MCF 10A (cell line): ENCODE data around the gene FOXL2. TPM values are rescaled to one million over a fixed set of nuclear protein-coding genes. Genes with fewer than 3 reads are reported as not detected.

Experiments
- BruUV-seq: library from RNA; stranded (reverse); fragments of 400-500 nt; replicated peaks from 2 replicates; lab custom pipeline; 2021; lab: Mats Ljungman, UMichigan
- CTCF ChIA-PET: fragments of 300-600 bp; sonication (Branson Sonifier 250); formaldehyde crosslinking; extraction: SDS; loops from one replicate; lab custom pipeline; 2021; ENCODE audit warnings: antibody characterized with exemption, inconsistent platforms; lab: Yijun Ruan, JAX
- POLR2A ChIA-PET: fragments of 300-600, 350-650 bp; sonication (Branson Sonifier 250); formaldehyde crosslinking; extraction: SDS; loops from one replicate; lab custom pipeline; 2020; ENCODE audit warnings: antibody characterized with exemption, inconsistent platforms; lab: Yijun Ruan, JAX
- DNase-seq: peaks from one replicate; pipeline ENCODE4 v3.0.0-alpha.2; 2018; ENCODE audit not compliant: unreplicated experiment
- H3K27ac Mint-ChIP-seq: one replicate; pipeline ENCODE4 v1.8.0; 2022; ENCODE audit warnings: mild to moderate bottlenecking, low read depth, mixed read lengths; ENCODE audit not compliant: unreplicated experiment
- H3K27me3 Mint-ChIP-seq: one replicate; pipeline ENCODE4 v1.8.0; 2022; ENCODE audit warnings: mixed read lengths; ENCODE audit not compliant: insufficient read depth, unreplicated experiment
- H3K36me3 Mint-ChIP-seq: one replicate; pipeline ENCODE4 v1.8.0; 2022; ENCODE audit warnings: mild to moderate bottlenecking, moderate library complexity, mixed read lengths; ENCODE audit not compliant: insufficient read depth, unreplicated experiment
- H3K4me1 Mint-ChIP-seq: one replicate; pipeline ENCODE4 v1.8.0; 2022; ENCODE audit warnings: mixed read lengths; ENCODE audit not compliant: insufficient read depth, unreplicated experiment
- H3K4me3 Mint-ChIP-seq: one replicate; pipeline ENCODE4 v1.8.0; 2022; ENCODE audit warnings: mild to moderate bottlenecking, moderate library complexity, mixed read lengths; ENCODE audit not compliant: unreplicated experiment
- H3K9me3 Mint-ChIP-seq: one replicate; pipeline ENCODE4 v1.8.0; 2022; ENCODE audit warnings: mixed read lengths; ENCODE audit not compliant: unreplicated experiment
- intact Hi-C: fragments of 100-400 bp; cut with micrococcal nuclease; formaldehyde crosslinking; loops from 2 replicates; pipeline ENCODE4 v1.14.1; 2022
- total RNA-seq: library from RNA; stranded (reverse); gene quantifications from 2 replicates; pipeline ENCODE4 v1.2.3, GENCODE V29; 2022
- TF ChIP-seq, protein P1 (sequence below): fragments of 200-600 bp; IDR thresholded peaks from one replicate; pipeline ENCODE4 v1.8.0; 2022; ENCODE audit warnings: antibody characterized with exemption, mild to moderate bottlenecking; ENCODE audit not compliant: unreplicated experiment

FOXL2 gene
- total RNA-seq, 1 experiment from 2014 or later, result 0.30 TPM

DNA sequence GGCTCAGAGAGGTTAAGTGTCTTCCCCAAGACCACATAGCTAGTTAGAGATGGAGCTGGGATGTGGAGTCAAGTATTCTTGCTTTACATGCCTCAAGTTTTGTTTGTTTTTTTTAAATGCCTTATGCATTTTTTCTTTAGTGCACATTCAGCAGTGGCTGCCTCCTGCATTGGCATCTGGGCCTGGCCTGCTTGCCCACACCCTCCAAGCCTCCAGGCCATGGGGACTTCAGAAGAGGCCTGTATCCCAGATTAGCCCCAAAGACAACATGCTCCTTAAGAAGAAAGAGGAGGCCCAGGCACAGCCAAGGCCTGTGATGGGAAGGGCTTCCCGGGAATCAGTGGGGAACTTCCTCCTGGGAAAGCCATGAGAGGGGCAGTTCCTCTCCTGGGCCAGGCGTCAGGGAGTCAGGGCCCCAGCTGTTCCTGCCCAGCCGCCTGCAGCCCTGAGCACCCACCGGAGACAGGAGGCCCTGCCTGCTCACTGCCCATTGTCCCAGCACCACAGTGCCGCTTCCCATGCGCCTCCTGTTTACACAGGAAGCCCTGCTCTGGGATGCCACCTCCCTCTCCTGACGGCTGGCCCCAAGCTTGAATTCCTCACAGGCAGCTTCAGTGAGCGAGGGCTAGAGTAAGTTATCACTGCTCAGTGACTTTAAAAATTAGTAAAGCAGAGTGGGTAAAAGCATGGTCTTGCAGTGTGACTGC is 16.1 kb upstream of the FOXL2 start:
- H3K27ac Mint-ChIP-seq, result no peak overlapping the region
- DNase-seq, result no peak
- H3K36me3 Mint-ChIP-seq, result no peaks in the 10 kb centered on the region
- ChIA-PET POLR2A (interaction anchor here (0.7 kb wide), 1 partner anchor 357 kb away, joined by 4 read pairs; no protein-coding TSS in a partner anchor), CTCF (interaction anchor here (1.1 kb wide), 1 partner anchor 47 kb away, joined by 3 read pairs; no protein-coding TSS in a partner anchor)
- no peak overlapping the region for H3K4me3 Mint-ChIP-seq
- H3K9me3 Mint-ChIP-seq, result no peaks in the 10 kb centered on the region
- TF ChIP-seq, protein P1, sequence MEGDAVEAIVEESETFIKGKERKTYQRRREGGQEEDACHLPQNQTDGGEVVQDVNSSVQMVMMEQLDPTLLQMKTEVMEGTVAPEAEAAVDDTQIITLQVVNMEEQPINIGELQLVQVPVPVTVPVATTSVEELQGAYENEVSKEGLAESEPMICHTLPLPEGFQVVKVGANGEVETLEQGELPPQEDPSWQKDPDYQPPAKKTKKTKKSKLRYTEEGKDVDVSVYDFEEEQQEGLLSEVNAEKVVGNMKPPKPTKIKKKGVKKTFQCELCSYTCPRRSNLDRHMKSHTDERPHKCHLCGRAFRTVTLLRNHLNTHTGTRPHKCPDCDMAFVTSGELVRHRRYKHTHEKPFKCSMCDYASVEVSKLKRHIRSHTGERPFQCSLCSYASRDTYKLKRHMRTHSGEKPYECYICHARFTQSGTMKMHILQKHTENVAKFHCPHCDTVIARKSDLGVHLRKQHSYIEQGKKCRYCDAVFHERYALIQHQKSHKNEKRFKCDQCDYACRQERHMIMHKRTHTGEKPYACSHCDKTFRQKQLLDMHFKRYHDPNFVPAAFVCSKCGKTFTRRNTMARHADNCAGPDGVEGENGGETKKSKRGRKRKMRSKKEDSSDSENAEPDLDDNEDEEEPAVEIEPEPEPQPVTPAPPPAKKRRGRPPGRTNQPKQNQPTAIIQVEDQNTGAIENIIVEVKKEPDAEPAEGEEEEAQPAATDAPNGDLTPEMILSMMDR, result no peak
- BruUV-seq, result no TSS peak
- no peaks in the 10 kb centered on the region for H3K4me1 Mint-ChIP-seq
- no peaks in the 10 kb centered on the region for H3K27me3 Mint-ChIP-seq
- intact Hi-C loops, result no loop called here

DNA sequence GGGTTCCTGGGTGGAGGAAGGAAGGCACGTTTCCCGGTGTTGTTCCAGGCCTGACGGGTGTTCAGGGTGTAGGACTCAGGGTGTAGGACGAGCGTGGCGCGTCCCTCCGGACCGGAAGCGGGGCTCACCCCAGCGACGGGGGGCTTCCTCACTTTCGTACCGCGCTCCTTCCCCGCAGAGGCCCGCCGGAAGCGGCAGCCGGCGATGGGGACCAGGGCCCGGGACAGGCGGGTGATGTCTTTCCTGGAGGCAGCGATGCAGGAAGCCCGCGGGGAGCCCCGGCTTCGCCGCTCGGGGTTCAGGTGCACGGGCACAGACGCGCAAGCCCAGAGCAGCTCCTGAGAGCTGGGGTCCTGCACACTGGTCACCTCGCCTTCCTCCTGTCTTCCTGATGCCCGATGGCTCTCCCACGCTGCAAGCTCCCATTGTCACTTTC is 13.5 kb upstream of the FOXL2 start:
- no peak overlapping the region for H3K4me3 Mint-ChIP-seq
- ChIA-PET CTCF (interaction anchor here (1.5 to 1.8 kb wide), 3 partner anchors 24 to 151 kb away, joined by 3 to 7 read pairs (median 3); no protein-coding TSS in a partner anchor), POLR2A (no interaction called here)
- no peaks in the 10 kb centered on the region for H3K4me1 Mint-ChIP-seq
- no peaks in the 10 kb centered on the region for H3K36me3 Mint-ChIP-seq
- intact Hi-C loops, result no loop called here
- H3K27ac Mint-ChIP-seq, result no peak overlapping the region
- BruUV-seq, result no TSS peak
- DNase-seq, result no peak
- no peaks in the 10 kb centered on the region for H3K9me3 Mint-ChIP-seq
- TF ChIP-seq, protein P1, result no peak
- peaks cover 9% of the 10 kb centered on the region for H3K27me3 Mint-ChIP-seq

DNA sequence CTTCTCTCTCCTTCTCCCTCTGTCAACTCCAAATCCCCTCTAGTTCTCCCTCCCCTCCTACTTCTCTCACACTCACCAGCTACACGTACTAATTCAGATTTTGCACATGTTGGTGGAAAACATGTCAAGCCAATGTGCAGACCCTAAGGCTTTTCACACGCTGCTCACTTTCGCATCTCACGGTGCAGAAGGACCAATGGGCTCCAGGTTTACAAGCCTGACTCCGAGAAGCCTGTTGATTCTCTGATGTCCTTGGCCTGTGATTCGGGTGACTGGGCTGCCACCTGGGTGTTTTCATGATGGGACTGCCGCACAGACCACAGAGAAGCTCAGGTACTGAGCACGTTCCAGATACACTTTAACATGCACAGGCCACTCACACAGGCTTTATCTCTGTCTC is 3.8 kb upstream of the FOXL2 start:
- no peaks in the 10 kb centered on the region for H3K4me1 Mint-ChIP-seq
- no TSS peak for BruUV-seq
- TF ChIP-seq, protein P1, result no peak
- no peaks in the 10 kb centered on the region for H3K9me3 Mint-ChIP-seq
- ChIA-PET CTCF (interaction anchor here (3.4 kb wide), 1 partner anchor 14 kb away, joined by 14 read pairs; no protein-coding TSS in a partner anchor), POLR2A (no interaction called here)
- no peak overlapping the region for H3K4me3 Mint-ChIP-seq
- no peak overlapping the region for H3K27ac Mint-ChIP-seq
- intact Hi-C loops, result no loop called here
- peaks cover 40% of the 10 kb centered on the region for H3K27me3 Mint-ChIP-seq
- DNase-seq, result no peak
- H3K36me3 Mint-ChIP-seq, result no peaks in the 10 kb centered on the region

DNA sequence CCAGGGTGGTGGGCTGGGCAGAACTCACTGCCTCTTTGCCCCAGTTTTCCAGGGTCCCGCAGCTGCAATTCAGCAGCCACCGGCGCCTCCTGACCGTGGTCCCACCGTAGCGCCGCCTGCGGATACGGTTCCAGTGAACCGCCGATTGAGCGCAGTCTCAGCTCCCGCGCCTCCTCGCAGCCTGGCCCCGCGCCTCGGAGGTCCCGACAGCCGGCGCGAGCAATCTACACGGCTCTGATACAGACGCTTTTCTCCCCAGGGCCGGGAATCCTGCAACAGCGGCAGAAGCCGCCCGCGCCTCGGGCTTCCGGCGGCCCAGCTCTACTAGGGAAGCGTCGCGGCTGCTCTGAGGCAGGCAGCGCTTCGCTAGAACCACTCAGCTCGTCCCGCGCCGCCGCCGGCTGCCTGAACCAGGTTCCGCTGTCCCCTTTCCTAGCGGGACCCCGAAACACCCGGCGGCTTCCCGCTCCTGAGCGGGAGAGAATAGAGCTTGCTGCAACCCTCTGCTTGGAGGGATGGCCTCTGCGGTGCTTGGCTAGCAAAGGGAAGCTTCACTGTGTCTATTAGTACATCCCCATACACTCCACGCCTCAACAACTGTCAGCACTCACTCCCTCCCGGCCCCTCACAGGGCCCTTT is 3.2 kb upstream of the FOXL2 start:
- BruUV-seq, result no TSS peak

More for the DNA sequence above, 3.2 kb upstream of the FOXL2 start:
- intact Hi-C loops, result no loop called here
- TF ChIP-seq, protein P1, result no peak
- ChIA-PET CTCF (interaction anchor here (3.4 kb wide), 1 partner anchor 14 kb away, joined by 14 read pairs; no protein-coding TSS in a partner anchor), POLR2A (no interaction called here)
- H3K27ac Mint-ChIP-seq, result no peak overlapping the region
- no peaks in the 10 kb centered on the region for H3K4me1 Mint-ChIP-seq
- no peaks in the 10 kb centered on the region for H3K36me3 Mint-ChIP-seq
- H3K9me3 Mint-ChIP-seq, result no peaks in the 10 kb centered on the region
- no peak for DNase-seq
- H3K27me3 Mint-ChIP-seq, result peaks cover 46% of the 10 kb centered on the region
- no peak overlapping the region for H3K4me3 Mint-ChIP-seq
